Tibial nerve (tissue), 3 donors: ENCODE data around the gene CNST.

Experiments used
- POLR2A ChIP-seq, 2 donors: fragments of 450-650 bp; IDR thresholded peaks; one replicate each; pipeline ENCODE4 v1.6.1; 2017; ENCODE audit warnings: antibody characterized with exemption in 2 of 2, mild to moderate bottlenecking in 2 of 2, moderate library complexity in 2 of 2
- TF ChIP-seq, protein P1 (sequence below), 5 experiments: fragments of 200-600 bp in 3 of 5; fragments of 450-650 bp in 2 of 5; sonication (generic) in 3 of 5; IDR thresholded peaks; one replicate each; pipeline ENCODE4 v1.5.1; 2016 to 2019; ENCODE audit warnings: antibody characterized with exemption in 5 of 5, mild to moderate bottlenecking in 3 of 5, moderate library complexity in 2 of 5

GRCh38 chr1:246579818-246580217 lies 13.6 kb downstream of the CNST start:
- no peak for TF ChIP-seq POLR2A (IDR thresholded peaks at IDR 0.05)
- TF ChIP-seq, protein P1, sequence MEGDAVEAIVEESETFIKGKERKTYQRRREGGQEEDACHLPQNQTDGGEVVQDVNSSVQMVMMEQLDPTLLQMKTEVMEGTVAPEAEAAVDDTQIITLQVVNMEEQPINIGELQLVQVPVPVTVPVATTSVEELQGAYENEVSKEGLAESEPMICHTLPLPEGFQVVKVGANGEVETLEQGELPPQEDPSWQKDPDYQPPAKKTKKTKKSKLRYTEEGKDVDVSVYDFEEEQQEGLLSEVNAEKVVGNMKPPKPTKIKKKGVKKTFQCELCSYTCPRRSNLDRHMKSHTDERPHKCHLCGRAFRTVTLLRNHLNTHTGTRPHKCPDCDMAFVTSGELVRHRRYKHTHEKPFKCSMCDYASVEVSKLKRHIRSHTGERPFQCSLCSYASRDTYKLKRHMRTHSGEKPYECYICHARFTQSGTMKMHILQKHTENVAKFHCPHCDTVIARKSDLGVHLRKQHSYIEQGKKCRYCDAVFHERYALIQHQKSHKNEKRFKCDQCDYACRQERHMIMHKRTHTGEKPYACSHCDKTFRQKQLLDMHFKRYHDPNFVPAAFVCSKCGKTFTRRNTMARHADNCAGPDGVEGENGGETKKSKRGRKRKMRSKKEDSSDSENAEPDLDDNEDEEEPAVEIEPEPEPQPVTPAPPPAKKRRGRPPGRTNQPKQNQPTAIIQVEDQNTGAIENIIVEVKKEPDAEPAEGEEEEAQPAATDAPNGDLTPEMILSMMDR (IDR thresholded peaks at IDR 0.05) = no peak
